OCI-LY1 (cell line): ENCODE measurements around the gene USP10.

Experiments used
- H2AFZ ChIP-seq: fragments of 200-600 bp; sonication (generic), shearing (Covaris generic); 2 replicates; pipeline ENCODE4 v1.6.0; 2014; ENCODE audit warnings: antibody characterized with exemption, mild to moderate bottlenecking, low read length
- H3F3A ChIP-seq: fragments of 200-600 bp; sonication (generic), shearing (Covaris generic); 2 replicates; pipeline ENCODE4 v1.6.0; 2014; ENCODE audit warnings: mild to moderate bottlenecking, antibody characterized with exemption, low read length, moderate library complexity; ENCODE audit not compliant: insufficient read depth
- H3K27ac ChIP-seq: fragments of 200-600 bp; sonication (generic); 2 replicates; pipeline ENCODE4 v1.5.1; 2014; ENCODE audit warnings: low read length, mixed run types, mild to moderate bottlenecking, low read depth; ENCODE audit not compliant: poor library complexity, severe bottlenecking
- H3K27me3 ChIP-seq: fragments of 200-600 bp; sonication (generic); 2 replicates; pipeline ENCODE4 v1.6.0; 2014; ENCODE audit warnings: antibody characterized with exemption, mild to moderate bottlenecking, low read length, moderate library complexity; ENCODE audit not compliant: insufficient read depth
- H3K36me3 ChIP-seq: fragments of 200-600 bp; sonication (generic); 2 replicates; pipeline ENCODE4 v1.6.1; 2014; ENCODE audit warnings: mild to moderate bottlenecking, antibody characterized with exemption, low read length, moderate library complexity, mixed read lengths; ENCODE audit not compliant: insufficient read depth
- H3K4me1 ChIP-seq: fragments of 200-600 bp; sonication (generic); 2 replicates; pipeline ENCODE4 v1.5.1; 2014; ENCODE audit warnings: mild to moderate bottlenecking, low read length, moderate library complexity; ENCODE audit not compliant: insufficient read depth, severe bottlenecking
- H3K4me2 ChIP-seq: fragments of 200-600 bp; sonication (generic), shearing (Covaris generic); 2 replicates; pipeline ENCODE4 v1.6.1; 2014; ENCODE audit warnings: low read length
- H3K4me3 ChIP-seq: fragments of 200-600 bp; sonication (generic); 2 replicates; pipeline ENCODE4 v1.5.1; 2014; ENCODE audit warnings: low read length, low read depth, mild to moderate bottlenecking, mixed read lengths; ENCODE audit not compliant: poor library complexity, severe bottlenecking
- H3K79me2 ChIP-seq: fragments of 200-600 bp; shearing (Covaris generic); 2 replicates; pipeline ENCODE4 v1.6.1; 2016; ENCODE audit warnings: mixed run types, low read length, mixed read lengths; ENCODE audit not compliant: insufficient read depth
- H3K9ac ChIP-seq: fragments of 200-600 bp; sonication (generic), shearing (Covaris generic); 2 replicates; pipeline ENCODE4 v1.6.1; 2014; ENCODE audit warnings: mild to moderate bottlenecking, low read length, mixed read lengths
- H3K9me2 ChIP-seq: fragments of 200-600 bp; sonication (generic), shearing (Covaris generic); 2 replicates; pipeline ENCODE4 v1.6.1; 2014; ENCODE audit warnings: low read depth, mild to moderate bottlenecking, low read length, mixed read lengths
- H3K9me3 ChIP-seq: fragments of 200-600 bp; shearing (Covaris generic); 2 replicates; pipeline ENCODE4 v1.6.1; 2014; ENCODE audit warnings: low read length, mixed read lengths
- H4K20me1 ChIP-seq: fragments of 200-600 bp; sonication (generic), shearing (Covaris generic); 2 replicates; pipeline ENCODE4 v1.6.0; 2016; ENCODE audit warnings: mild to moderate bottlenecking, low read length; ENCODE audit not compliant: insufficient read depth
- CTCF ChIP-seq: fragments of 200-600 bp; sonication (generic), shearing (Covaris generic); IDR thresholded peaks from 2 replicates; pipeline ENCODE4 v1.5.1; 2017; ENCODE audit warnings: mild to moderate bottlenecking, antibody characterized with exemption, low read length, moderate library complexity, mixed read lengths
- EZH2 ChIP-seq: fragments of 200-600 bp; sonication (generic), shearing (Covaris generic); IDR thresholded peaks from 2 replicates; pipeline ENCODE4 v1.8.0; 2017; ENCODE audit warnings: borderline replicate concordance, mixed run types, mild to moderate bottlenecking, antibody characterized with exemption, low read length, moderate library complexity, mixed read lengths

USP10 gene

GRCh38 chr16:84817206-84817605 lies 117.4 kb downstream of the USP10 start:
- TF ChIP-seq CTCF (no peak), EZH2 (no peak)
- Histone ChIP-seq H3K27me3 (peaks cover 25% of the 10 kb centered on the region; the same call in 1 of the 2 replicates), H3K4me3 (no peak overlapping the region), H3K9ac (no peak overlapping the region), H3K9me3 (no peaks in the 10 kb centered on the region), H3K79me2 (no peaks in the 10 kb centered on the region), H3K36me3 (no peaks in the 10 kb centered on the region), H3K9me2 (no peaks in the 10 kb centered on the region), H4K20me1 (no peaks in the 10 kb centered on the region), H3K4me1 (no peaks in the 10 kb centered on the region), H3F3A (no peaks in the 10 kb centered on the region), H3K27ac (no peak overlapping the region), H3K4me2 (no peak overlapping the region), H2AFZ (no peak overlapping the region)

GRCh38 chr16:84817613-84818012 lies 117.8 kb downstream of the USP10 start:
- Histone ChIP-seq H3F3A (no peaks in the 10 kb centered on the region), H2AFZ (no peak overlapping the region), H3K9me2 (no peaks in the 10 kb centered on the region), H3K36me3 (no peaks in the 10 kb centered on the region), H3K27me3 (peaks cover 28% of the 10 kb centered on the region; the same call in 1 of the 2 replicates), H3K9ac (no peak overlapping the region), H4K20me1 (no peaks in the 10 kb centered on the region), H3K27ac (no peak overlapping the region), H3K9me3 (no peaks in the 10 kb centered on the region), H3K4me1 (no peaks in the 10 kb centered on the region), H3K4me3 (no peak overlapping the region), H3K4me2 (no peak overlapping the region), H3K79me2 (no peaks in the 10 kb centered on the region)
- TF ChIP-seq EZH2 (no peak), CTCF (no peak)

- Histone ChIP-seq H3K27ac (no peak overlapping the region), H3K27me3 (peaks cover 31% of the 10 kb centered on the region; the same call in 1 of the 2 replicates), H3K9me3 (no peaks in the 10 kb centered on the region)
Observed at GRCh38 chr16:84818133-84818532, 118.3 kb downstream of the USP10 start.

More at GRCh38 chr16:84818133-84818532, 118.3 kb downstream of the USP10 start:
- H3K79me2 ChIP-seq = no peaks in the 10 kb centered on the region
- no peaks in the 10 kb centered on the region for H3K9me2 ChIP-seq
- H4K20me1 ChIP-seq = no peaks in the 10 kb centered on the region
- H3K4me3 ChIP-seq = no peak overlapping the region
- no peaks in the 10 kb centered on the region for H3F3A ChIP-seq
- TF ChIP-seq CTCF = no peak
- no peak for TF ChIP-seq EZH2
- H3K36me3 ChIP-seq = no peaks in the 10 kb centered on the region
- no peaks in the 10 kb centered on the region for H3K4me1 ChIP-seq
- no peak overlapping the region for H2AFZ ChIP-seq
- no peak overlapping the region for H3K4me2 ChIP-seq
- no peak overlapping the region for H3K9ac ChIP-seq
